ENCODE data around the gene GRAMD2B.
A peak's percentile ranks its signal among the peaks of the same experiment; 100 is the strongest.

The GRAMD2B gene

DNA sequence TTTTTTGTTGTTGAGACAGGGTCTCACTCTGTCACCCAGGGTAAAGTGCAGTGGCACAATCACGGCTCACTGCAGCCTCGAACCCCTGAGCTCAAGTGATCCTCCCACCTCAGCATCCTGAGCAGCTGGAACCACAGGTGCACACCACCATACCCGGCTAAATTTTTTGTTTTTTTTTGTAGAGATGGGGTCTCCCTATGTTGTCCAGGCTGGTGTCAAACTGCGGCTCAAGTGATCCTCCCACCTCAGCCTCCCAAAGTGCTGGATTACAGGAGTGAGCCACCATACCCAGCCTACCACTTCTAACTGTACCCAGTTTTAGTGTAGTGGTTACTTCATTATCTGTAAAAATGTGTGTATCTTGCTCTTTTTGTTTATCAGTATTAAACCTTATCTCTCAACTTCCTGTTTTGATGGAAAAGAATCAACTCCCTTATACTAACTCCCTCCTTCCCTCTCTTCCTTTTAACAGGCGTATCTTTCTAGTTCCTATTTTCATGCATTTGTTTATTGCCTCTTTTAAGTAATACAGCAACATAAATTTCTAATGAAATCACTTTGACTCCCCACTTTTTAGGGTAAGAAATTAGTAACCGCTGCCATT is 33.1 kb downstream of the GRAMD2B start:
- TF ChIP-seq FOXM1 (IDR thresholded peaks at IDR 0.05; ENCODE audit: borderline replicate concordance, low read depth) (no peak), YY1 (IDR thresholded peaks at IDR 0.05; ENCODE audit: low read depth) (no peak), CREB1 (IDR thresholded peaks at IDR 0.05; ENCODE audit: low read depth) (no peak), NFIC (IDR thresholded peaks at IDR 0.05) (no peak), RAD21 (IDR thresholded peaks at IDR 0.05; ENCODE audit: low read depth) (no peak), ZBTB7A (IDR thresholded peaks at IDR 0.05; ENCODE audit: low read depth) (no peak), EP300 (IDR thresholded peaks at IDR 0.05; ENCODE audit: borderline replicate concordance) (no peak), TEAD4 (IDR thresholded peaks at IDR 0.05) (no peak), TCF12 (IDR thresholded peaks at IDR 0.05; ENCODE audit: low read depth) (no peak), USF1 (IDR thresholded peaks at IDR 0.05) (no peak), EGR1 (IDR thresholded peaks at IDR 0.05) (no peak), TAF1 (IDR thresholded peaks at IDR 0.05; ENCODE audit: low read depth) (no peak), CEBPB (IDR thresholded peaks at IDR 0.05) (no peak)
- TF ChIP-seq, protein P1, sequence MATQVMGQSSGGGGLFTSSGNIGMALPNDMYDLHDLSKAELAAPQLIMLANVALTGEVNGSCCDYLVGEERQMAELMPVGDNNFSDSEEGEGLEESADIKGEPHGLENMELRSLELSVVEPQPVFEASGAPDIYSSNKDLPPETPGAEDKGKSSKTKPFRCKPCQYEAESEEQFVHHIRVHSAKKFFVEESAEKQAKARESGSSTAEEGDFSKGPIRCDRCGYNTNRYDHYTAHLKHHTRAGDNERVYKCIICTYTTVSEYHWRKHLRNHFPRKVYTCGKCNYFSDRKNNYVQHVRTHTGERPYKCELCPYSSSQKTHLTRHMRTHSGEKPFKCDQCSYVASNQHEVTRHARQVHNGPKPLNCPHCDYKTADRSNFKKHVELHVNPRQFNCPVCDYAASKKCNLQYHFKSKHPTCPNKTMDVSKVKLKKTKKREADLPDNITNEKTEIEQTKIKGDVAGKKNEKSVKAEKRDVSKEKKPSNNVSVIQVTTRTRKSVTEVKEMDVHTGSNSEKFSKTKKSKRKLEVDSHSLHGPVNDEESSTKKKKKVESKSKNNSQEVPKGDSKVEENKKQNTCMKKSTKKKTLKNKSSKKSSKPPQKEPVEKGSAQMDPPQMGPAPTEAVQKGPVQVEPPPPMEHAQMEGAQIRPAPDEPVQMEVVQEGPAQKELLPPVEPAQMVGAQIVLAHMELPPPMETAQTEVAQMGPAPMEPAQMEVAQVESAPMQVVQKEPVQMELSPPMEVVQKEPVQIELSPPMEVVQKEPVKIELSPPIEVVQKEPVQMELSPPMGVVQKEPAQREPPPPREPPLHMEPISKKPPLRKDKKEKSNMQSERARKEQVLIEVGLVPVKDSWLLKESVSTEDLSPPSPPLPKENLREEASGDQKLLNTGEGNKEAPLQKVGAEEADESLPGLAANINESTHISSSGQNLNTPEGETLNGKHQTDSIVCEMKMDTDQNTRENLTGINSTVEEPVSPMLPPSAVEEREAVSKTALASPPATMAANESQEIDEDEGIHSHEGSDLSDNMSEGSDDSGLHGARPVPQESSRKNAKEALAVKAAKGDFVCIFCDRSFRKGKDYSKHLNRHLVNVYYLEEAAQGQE (IDR thresholded peaks at IDR 0.05; ENCODE audit: low read depth), result no peak
- TF ChIP-seq, protein P2, sequence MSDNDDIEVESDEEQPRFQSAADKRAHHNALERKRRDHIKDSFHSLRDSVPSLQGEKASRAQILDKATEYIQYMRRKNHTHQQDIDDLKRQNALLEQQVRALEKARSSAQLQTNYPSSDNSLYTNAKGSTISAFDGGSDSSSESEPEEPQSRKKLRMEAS (IDR thresholded peaks at IDR 0.05), result no peak

DNA sequence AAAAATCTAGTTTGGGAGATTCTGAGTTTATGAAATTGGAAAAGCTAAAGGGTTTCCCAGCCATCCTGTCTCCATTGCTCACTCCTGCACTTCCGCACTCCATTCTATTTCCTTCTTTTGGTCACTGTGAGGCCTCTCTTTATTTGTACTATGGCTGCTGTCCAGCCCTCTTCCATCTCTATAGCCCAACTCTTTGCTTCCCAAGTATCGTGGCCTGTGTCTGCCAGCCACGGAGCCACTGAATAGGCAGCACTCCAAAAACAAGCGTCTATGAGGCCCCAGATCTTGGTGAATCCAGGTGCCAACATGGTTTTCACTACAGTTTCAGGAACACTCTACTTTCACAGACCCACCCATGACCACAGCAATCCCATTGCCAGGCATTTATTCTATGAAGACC is 37.2 kb downstream of the GRAMD2B start:
- TF ChIP-seq, protein P2 (IDR thresholded peaks at IDR 0.05), result no peak
- TF ChIP-seq, protein P1 (IDR thresholded peaks at IDR 0.05; ENCODE audit: low read depth), result 0 out of 2 replicates have a peak, but pooled peaks have one; percentile 9

GRCh38 chr5:126460977-126461376 is 37.8 kb downstream of the GRAMD2B start:
- TF ChIP-seq TCF12 (IDR thresholded peaks at IDR 0.05; ENCODE audit: low read depth) (no peak), TAF1 (IDR thresholded peaks at IDR 0.05; ENCODE audit: low read depth) (no peak), CEBPB (IDR thresholded peaks at IDR 0.05) (no peak)

DNA sequence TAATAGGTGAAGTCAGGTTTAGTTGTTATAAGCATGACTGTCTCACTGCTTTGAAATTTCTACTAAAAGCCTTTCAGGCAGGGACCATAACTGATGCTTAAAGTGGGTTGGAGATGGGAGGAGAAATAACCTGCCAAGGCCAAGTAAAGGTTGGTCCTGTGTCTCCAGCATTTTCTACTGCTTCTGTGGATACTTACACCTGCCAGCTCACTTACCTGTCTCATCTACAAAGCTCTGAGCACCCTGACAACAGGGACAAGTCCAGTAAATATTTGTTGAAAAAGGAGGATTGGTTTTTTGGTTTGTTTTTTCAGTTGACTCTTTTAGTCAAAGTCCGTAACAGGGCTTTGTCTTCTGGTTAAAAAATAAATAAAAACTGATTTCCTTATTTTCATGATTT is 38.6 kb downstream of the GRAMD2B start:
- TF ChIP-seq TAF1 (IDR thresholded peaks at IDR 0.05; ENCODE audit: low read depth) (no peak), USF1 (IDR thresholded peaks at IDR 0.05) (no peak), EP300 (IDR thresholded peaks at IDR 0.05; ENCODE audit: borderline replicate concordance) (no peak)
- TF ChIP-seq, protein P1 (IDR thresholded peaks at IDR 0.05; ENCODE audit: low read depth), result no peak

DNA sequence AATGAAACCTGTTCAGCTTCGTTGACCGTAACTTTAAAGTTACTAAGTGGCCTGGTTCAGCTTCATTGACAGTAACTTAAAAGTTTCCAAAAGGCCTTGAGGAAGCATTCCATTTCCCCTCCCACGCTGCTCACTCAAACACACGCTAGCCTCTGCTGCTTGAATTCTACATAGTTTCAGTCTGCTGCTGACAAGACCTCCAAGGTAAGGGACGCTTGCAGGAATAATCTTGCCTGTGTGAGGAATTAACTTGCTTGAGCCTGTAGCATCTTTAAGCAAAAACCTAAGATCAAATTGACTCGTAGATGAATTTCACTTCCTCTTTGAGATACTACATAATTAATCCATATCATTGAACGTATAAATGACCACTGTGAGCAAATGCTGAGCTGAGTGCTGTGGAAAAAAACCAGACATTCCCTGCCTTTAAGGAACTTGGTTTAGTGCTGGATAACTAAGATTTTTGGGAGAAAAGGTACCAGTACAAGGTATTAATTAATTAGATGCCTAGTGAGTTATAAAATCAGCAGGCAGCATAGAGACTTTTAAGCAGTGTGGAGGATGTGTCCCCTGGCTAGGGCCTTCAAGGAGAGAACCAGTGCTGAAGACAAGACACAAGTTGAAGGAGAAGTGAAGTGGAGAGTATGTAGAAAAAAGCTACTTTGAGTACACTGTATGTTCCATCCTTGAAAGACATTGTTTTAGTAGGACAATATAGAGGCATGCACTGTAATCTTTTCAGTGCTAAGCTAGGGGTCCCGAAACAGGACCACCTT is 39.2 kb downstream of the GRAMD2B start:
- 0 out of 2 replicates have a peak, but pooled peaks have one; percentile 39 for TF ChIP-seq EGR1 (IDR thresholded peaks at IDR 0.05)
- no peak for TF ChIP-seq USF1 (IDR thresholded peaks at IDR 0.05)
- TF ChIP-seq CEBPB (IDR thresholded peaks at IDR 0.05), result no peak

Data from Ishikawa (cell line).